HEK293 (cell line): ENCODE measurements around the gene ACSBG1.
A peak's percentile ranks its signal among the peaks of the same experiment; 100 is the strongest.

ENCODE experiments used
- BCL11B ChIP-seq: fragments of 450-650 bp; formaldehyde crosslinking; IDR thresholded peaks from 2 replicates; pipeline ENCODE4 v1.5.1; 2016; ENCODE audit warnings: low read depth, missing biosample characterization, missing genetic modification characterization
- EGR2 ChIP-seq: fragments of 450-650 bp; formaldehyde crosslinking; IDR thresholded peaks from 2 replicates; pipeline ENCODE4 v1.5.1; 2016; ENCODE audit warnings: low read depth, missing biosample characterization, missing genetic modification characterization
- GLIS2 ChIP-seq: fragments of 450-650 bp; formaldehyde crosslinking; IDR thresholded peaks from 2 replicates; pipeline ENCODE4 v1.5.1; 2016; ENCODE audit warnings: missing biosample characterization, missing genetic modification characterization
- IKZF3 ChIP-seq: fragments of 450-650 bp; IDR thresholded peaks from 2 replicates; pipeline ENCODE4 v1.5.0; 2018; ENCODE audit warnings: missing biosample characterization, mild to moderate bottlenecking, missing genetic modification characterization, moderate library complexity
- KLF16 ChIP-seq: fragments of 450-650 bp; formaldehyde crosslinking; IDR thresholded peaks from 2 replicates; pipeline ENCODE4 v1.5.1; 2017; ENCODE audit warnings: missing biosample characterization, missing genetic modification characterization
- PRDM2 ChIP-seq: fragments of 450-650 bp; formaldehyde crosslinking; IDR thresholded peaks from 2 replicates; pipeline ENCODE4 v1.5.1; 2016; ENCODE audit warnings: missing biosample characterization, missing genetic modification characterization, borderline replicate concordance
- TCF7L2 ChIP-seq: IDR thresholded peaks from 2 replicates; pipeline ENCODE4 v1.6.1; 2011; ENCODE audit warnings: low read depth, mild to moderate bottlenecking, inconsistent platforms, low read length, moderate library complexity, borderline replicate concordance
- WT1 ChIP-seq: fragments of 450-650 bp; formaldehyde crosslinking; IDR thresholded peaks from 2 replicates; pipeline ENCODE4 v1.5.1; 2016; ENCODE audit warnings: missing biosample characterization, missing genetic modification characterization
- ZBTB11 ChIP-seq: fragments of 450-650 bp; formaldehyde crosslinking; conservative IDR thresholded peaks from 2 replicates; pipeline ENCODE4 v1.5.1; 2016; ENCODE audit warnings: low read depth, missing biosample characterization, missing genetic modification characterization
- ZBTB17 ChIP-seq: fragments of 450-650 bp; formaldehyde crosslinking; IDR thresholded peaks from 2 replicates; pipeline ENCODE4 v1.5.1; 2016; ENCODE audit warnings: missing biosample characterization, missing genetic modification characterization
- ZBTB44 ChIP-seq: fragments of 450-650 bp; IDR thresholded peaks from 2 replicates; pipeline ENCODE4 v1.5.1; 2018; ENCODE audit warnings: missing biosample characterization, mild to moderate bottlenecking, missing genetic modification characterization
- ZFHX2 ChIP-seq: fragments of 450-650 bp; formaldehyde crosslinking; conservative IDR thresholded peaks from 2 replicates; pipeline ENCODE4 v1.5.1; 2016; ENCODE audit warnings: missing biosample characterization, missing genetic modification characterization
- ZNF16 ChIP-seq: fragments of 450-650 bp; formaldehyde crosslinking; IDR thresholded peaks from 2 replicates; pipeline ENCODE4 v1.5.1; 2016; ENCODE audit warnings: low read depth, missing biosample characterization, missing genetic modification characterization
- ZNF48 ChIP-seq: fragments of 450-650 bp; formaldehyde crosslinking; IDR thresholded peaks from 2 replicates; pipeline ENCODE4 v1.5.1; 2016; ENCODE audit warnings: missing biosample characterization, missing genetic modification characterization
- ZNF558 ChIP-seq: fragments of 450-650 bp; formaldehyde crosslinking; IDR thresholded peaks from 2 replicates; pipeline ENCODE4 v1.5.1; 2016; ENCODE audit warnings: missing biosample characterization, missing genetic modification characterization
- ZNF629 ChIP-seq: fragments of 450-650 bp; formaldehyde crosslinking; IDR thresholded peaks from 2 replicates; pipeline ENCODE4 v1.5.1; 2017; ENCODE audit warnings: missing biosample characterization, missing genetic modification characterization
- ZNF768 ChIP-seq: fragments of 450-650 bp; formaldehyde crosslinking; IDR thresholded peaks from 2 replicates; pipeline ENCODE4 v1.5.1; 2018; ENCODE audit warnings: missing biosample characterization, mild to moderate bottlenecking, missing genetic modification characterization
- ZNF776 ChIP-seq: fragments of 450-650 bp; formaldehyde crosslinking; IDR thresholded peaks from 2 replicates; pipeline ENCODE4 v1.5.0; 2017; ENCODE audit warnings: missing biosample characterization, missing genetic modification characterization, borderline replicate concordance
- ZNF843 ChIP-seq: fragments of 450-650 bp; formaldehyde crosslinking; IDR thresholded peaks from 2 replicates; pipeline ENCODE4 v1.5.1; 2016; ENCODE audit warnings: missing biosample characterization, missing genetic modification characterization
- TF ChIP-seq, protein P1 (sequence below): fragments of 450-650 bp; formaldehyde crosslinking; optimal IDR thresholded peaks from 2 replicates; pipeline ENCODE3; 2016; ENCODE audit warnings: missing biosample characterization, mild to moderate bottlenecking, missing genetic modification characterization
- TF ChIP-seq, protein P2 (sequence below): fragments of 450-650 bp; formaldehyde crosslinking; conservative IDR thresholded peaks from 2 replicates; pipeline ENCODE4 v1.5.1; 2016; ENCODE audit warnings: low read depth, missing biosample characterization, missing genetic modification characterization

Gene ACSBG1

DNA sequence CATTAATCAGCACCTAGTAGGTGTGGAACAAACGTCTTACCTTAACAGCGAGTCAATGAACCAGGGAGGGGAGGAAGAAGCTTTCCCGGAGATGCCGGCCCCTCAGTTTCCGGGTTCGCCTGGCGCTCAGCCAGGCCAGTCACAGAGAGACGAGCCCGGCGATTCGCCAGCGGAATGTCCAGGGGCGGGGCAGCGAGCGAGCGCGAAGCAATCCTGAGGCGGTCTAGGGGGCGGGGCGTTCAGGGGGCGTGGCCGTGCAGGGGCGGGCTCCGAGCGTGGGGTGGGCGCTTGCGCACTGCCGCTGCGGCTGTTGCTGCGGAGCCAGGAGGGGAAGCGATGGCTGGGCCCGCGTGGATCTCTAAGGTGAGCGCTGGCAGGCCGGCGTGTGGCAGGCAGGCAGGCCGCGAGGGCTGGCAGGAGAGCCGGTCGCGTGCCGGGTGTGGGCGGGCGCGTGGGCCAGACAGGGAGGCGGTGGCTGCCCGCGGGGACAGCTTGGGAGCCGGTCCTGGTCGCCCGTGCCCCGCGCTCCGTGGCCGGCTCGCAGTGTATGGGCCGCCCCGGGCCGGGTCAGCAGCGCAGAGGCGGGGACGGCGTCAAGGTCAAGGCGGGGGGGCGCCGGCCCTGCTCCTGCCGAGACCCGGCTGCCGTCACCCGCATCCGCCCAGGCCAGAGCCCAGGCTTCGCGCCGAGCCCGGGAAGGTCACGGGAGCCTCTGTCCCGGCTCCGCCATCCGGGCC lies 85.1 kb downstream of the ACSBG1 start, which contains the start of gene IDH3A (continued):
- TF ChIP-seq ZBTB11 (tag by site-specific recombination) (no peak; the same call in 1 of the 2 replicates), ZNF629 (tag by site-specific recombination) (no peak; the same call in 1 of the 2 replicates), ZFHX2 (tag by site-specific recombination) (peak; percentile 98), IKZF3 (tag by site-specific recombination) (peak; percentile 48), WT1 (tag by site-specific recombination) (peak; percentile 73; the same call in 1 of the 2 replicates), GLIS2 (tag by site-specific recombination) (peak; percentile 32; the same call in 1 of the 2 replicates), ZNF16 (no peak), ZBTB17 (no peak), PRDM2 (no peak), BCL11B (tag by site-specific recombination) (no peak), ZNF843 (tag by site-specific recombination) (no peak), ZNF48 (tag by site-specific recombination) (no peak), ZNF558 (tag by site-specific recombination) (0 out of 2 replicates have a peak, but pooled peaks have one; percentile 6), KLF16 (tag by site-specific recombination) (0 out of 2 replicates have a peak, but pooled peaks have one; percentile 11), ZBTB44 (tag by site-specific recombination) (0 out of 2 replicates have a peak, but pooled peaks have one; percentile 5), ZNF768 (tag by site-specific recombination) (no peak), EGR2 (tag by site-specific recombination) (peak; percentile 80), ZNF776 (tag by site-specific recombination) (no peak), TCF7L2 (no peak)
- TF ChIP-seq, protein P1, sequence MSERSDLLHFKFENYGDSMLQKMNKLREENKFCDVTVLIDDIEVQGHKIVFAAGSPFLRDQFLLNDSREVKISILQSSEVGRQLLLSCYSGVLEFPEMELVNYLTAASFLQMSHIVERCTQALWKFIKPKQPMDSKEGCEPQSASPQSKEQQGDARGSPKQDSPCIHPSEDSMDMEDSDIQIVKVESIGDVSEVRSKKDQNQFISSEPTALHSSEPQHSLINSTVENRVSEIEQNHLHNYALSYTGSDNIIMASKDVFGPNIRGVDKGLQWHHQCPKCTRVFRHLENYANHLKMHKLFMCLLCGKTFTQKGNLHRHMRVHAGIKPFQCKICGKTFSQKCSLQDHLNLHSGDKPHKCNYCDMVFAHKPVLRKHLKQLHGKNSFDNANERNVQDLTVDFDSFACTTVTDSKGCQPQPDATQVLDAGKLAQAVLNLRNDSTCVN, result peak; percentile 70
- TF ChIP-seq, protein P2, sequence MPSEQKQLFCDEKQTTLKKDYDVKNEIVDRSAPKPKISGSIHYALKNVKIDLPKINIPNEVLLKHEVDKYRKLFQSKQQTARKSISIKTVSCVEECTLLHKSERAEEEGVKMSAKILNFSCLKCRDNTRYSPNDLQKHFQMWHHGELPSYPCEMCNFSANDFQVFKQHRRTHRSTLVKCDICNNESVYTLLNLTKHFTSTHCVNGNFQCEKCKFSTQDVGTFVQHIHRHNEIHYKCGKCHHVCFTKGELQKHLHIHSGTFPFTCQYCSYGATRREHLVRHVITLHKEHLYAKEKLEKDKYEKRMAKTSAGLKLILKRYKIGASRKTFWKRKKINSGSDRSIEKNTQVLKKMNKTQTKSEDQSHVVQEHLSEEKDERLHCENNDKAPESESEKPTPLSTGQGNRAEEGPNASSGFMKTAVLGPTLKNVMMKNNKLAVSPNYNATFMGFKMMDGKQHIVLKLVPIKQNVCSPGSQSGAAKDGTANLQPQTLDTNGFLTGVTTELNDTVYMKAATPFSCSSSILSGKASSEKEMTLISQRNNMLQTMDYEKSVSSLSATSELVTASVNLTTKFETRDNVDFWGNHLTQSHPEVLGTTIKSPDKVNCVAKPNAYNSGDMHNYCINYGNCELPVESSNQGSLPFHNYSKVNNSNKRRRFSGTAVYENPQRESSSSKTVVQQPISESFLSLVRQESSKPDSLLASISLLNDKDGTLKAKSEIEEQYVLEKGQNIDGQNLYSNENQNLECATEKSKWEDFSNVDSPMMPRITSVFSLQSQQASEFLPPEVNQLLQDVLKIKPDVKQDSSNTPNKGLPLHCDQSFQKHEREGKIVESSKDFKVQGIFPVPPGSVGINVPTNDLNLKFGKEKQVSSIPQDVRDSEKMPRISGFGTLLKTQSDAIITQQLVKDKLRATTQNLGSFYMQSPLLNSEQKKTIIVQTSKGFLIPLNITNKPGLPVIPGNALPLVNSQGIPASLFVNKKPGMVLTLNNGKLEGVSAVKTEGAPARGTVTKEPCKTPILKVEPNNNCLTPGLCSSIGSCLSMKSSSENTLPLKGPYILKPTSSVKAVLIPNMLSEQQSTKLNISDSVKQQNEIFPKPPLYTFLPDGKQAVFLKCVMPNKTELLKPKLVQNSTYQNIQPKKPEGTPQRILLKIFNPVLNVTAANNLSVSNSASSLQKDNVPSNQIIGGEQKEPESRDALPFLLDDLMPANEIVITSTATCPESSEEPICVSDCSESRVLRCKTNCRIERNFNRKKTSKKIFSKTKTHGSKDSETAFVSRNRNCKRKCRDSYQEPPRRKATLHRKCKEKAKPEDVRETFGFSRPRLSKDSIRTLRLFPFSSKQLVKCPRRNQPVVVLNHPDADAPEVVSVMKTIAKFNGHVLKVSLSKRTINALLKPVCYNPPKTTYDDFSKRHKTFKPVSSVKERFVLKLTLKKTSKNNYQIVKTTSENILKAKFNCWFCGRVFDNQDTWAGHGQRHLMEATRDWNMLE, result peak; percentile 42; the same call in 1 of the 2 replicates
